AG04449 (cell line): ENCODE results near the gene PRR3.

ENCODE experiments used
- CTCF ChIA-PET: fragments of 350-600 bp; formaldehyde crosslinking; extraction: SDS; loops from one replicate; lab custom pipeline; 2021; ENCODE audit warnings: antibody characterized with exemption; lab: Yijun Ruan, JAX
- POLR2A ChIA-PET: fragments of 400-600, 350-600 bp; formaldehyde crosslinking; extraction: SDS; loops from one replicate; lab custom pipeline; 2020; ENCODE audit warnings: antibody characterized with exemption, inconsistent platforms; lab: Yijun Ruan, JAX
- DNase-seq: peaks from one replicate; pipeline ENCODE4 v3.0.0-alpha.2; 2010; ENCODE audit warnings: low read depth, low spot score
- H3K4me3 ChIP-seq: 2 replicates; pipeline ENCODE4 v1.5.1; 2011; ENCODE audit warnings: low read depth, mild to moderate bottlenecking, control low read depth, low read length
- TF ChIP-seq, protein P1 (sequence below): IDR thresholded peaks from one replicate; pipeline ENCODE4 v1.5.1; 2011; ENCODE audit warnings: mild to moderate bottlenecking, moderate library complexity, low read length, control low read depth, inconsistent platforms; ENCODE audit not compliant: insufficient read depth; ENCODE audit errors: missing control alignments

PRR3 gene

DNA sequence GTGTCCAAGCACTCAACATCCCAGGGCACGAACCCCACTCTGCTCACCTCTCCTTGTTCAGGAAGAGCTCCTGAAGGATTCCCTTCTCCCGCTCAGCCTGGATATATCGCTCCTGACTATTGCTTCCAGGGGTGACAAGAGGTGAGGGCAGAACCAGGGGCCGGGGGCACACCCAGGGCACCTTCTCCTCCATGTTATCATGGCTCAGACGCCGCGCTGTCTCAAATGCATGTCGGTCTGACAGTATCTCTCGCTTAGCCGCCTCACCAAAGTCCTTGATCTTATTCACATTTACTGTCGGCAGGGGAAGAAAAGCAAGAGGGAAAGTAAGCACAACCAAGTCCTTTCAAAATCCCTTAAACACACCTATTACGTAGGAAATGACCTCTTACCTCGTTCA lies 46.9 kb downstream of the PRR3 start:
- H3K4me3 ChIP-seq = no peak overlapping the region
- CTCF ChIA-PET = interaction anchor here (1.8 kb wide), 1 partner anchor 10 kb away, joined by 7 read pairs; no protein-coding TSS in a partner anchor
- TF ChIP-seq, protein P1, sequence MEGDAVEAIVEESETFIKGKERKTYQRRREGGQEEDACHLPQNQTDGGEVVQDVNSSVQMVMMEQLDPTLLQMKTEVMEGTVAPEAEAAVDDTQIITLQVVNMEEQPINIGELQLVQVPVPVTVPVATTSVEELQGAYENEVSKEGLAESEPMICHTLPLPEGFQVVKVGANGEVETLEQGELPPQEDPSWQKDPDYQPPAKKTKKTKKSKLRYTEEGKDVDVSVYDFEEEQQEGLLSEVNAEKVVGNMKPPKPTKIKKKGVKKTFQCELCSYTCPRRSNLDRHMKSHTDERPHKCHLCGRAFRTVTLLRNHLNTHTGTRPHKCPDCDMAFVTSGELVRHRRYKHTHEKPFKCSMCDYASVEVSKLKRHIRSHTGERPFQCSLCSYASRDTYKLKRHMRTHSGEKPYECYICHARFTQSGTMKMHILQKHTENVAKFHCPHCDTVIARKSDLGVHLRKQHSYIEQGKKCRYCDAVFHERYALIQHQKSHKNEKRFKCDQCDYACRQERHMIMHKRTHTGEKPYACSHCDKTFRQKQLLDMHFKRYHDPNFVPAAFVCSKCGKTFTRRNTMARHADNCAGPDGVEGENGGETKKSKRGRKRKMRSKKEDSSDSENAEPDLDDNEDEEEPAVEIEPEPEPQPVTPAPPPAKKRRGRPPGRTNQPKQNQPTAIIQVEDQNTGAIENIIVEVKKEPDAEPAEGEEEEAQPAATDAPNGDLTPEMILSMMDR = no peak
- no peak for DNase-seq
- POLR2A ChIA-PET = interaction anchor here (1.0 to 2.8 kb wide), 2 partner anchors 9 to 11 kb away, joined by 4 to 11 read pairs; no protein-coding TSS in a partner anchor

DNA sequence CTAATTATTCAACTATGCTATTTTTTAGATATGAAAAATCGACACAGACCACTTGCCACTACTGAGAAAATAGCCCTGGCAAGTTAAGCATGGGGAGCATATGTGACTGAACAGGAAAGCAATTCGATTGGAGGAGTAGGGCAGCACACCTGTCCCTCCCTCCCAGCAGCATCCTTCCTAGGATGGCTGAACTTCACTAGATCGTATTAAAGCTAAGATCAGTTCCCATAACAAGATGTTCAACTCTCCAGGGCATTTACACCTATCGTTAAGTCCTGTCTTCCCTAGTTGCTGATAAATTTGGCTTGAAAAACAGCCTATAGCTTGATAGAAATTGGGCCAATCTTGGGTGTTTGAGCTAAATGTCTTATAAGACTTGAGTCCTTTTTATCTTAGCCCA lies 53.0 kb downstream of the PRR3 start:
- CTCF ChIA-PET = interaction anchor here (1.2 to 1.6 kb wide), 2 partner anchors 9 to 13 kb away, joined by 7 to 13 read pairs; no protein-coding TSS in a partner anchor
- TF ChIP-seq, protein P1 = no peak
- DNase-seq = no peak
- POLR2A ChIA-PET = interaction anchor here (1.0 kb wide), 2 partner anchors 9 to 12 kb away, joined by 3 to 4 read pairs; no protein-coding TSS in a partner anchor
- H3K4me3 ChIP-seq = no peak overlapping the region

DNA sequence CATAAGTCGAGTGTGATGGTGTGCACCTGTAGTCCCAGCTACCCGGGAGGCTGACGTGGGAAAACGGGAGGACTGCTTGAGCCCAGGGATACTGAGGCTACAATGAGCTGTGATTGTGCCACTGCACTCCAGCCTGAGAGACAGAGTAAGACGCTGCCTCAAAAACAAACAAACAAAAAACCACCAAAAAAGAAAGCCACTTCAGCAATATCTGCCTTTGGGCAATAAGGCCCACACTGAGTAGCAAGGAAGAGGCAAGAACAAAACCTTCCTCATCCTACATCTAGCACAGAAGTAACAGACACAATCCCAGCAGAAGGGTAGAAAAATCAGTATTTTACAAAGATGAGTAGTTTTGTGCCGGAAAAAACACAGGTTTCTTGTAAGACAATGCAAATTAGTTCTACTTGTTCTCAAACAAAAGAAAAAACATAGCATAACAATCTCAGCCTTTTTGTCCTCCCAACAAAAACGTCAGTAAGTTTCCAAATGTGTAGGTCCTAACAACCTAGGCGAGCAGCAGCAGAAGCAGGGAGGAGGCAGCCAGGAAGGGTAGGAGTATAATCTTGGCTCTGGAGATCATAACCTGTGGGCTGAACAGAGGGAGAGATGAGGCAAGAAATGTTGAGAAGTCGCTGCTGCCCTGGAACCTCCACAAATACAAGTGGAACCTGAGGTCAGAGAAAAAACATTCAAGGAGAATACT lies 54.2 kb downstream of the PRR3 start:
- ChIA-PET CTCF (interaction anchor here (1.2 to 1.7 kb wide), 4 partner anchors 11 to 111 kb away, joined by 4 to 13 read pairs (median 6); no protein-coding TSS in a partner anchor), POLR2A (interaction anchor here (0.5 to 3.0 kb wide), 3 partner anchors 14 to 170 kb away, joined by 3 to 20 read pairs (median 3); no protein-coding TSS in a partner anchor)
- TF ChIP-seq, protein P1 = no peak
- H3K4me3 ChIP-seq = no peak overlapping the region
- DNase-seq = no peak

DNA sequence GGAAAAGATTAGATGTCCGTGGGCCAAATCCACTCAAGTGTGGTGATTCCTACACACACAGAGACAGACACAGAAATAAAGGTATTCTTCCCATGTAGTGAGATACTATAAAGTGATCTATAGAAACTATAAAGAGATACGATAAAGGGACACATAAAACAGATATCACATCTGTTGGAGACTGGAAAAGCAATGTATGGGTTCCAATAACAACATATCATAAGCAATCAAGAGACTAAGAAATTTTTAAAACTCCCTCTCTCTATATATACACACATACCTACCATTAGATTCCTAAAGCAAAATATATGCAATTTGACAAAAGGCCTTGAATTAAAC lies 54.7 kb downstream of the PRR3 start:
- TF ChIP-seq, protein P1 = no peak
- ChIA-PET POLR2A (interaction anchor here (2.3 to 3.0 kb wide), 2 partner anchors 7 to 15 kb away, joined by 11 to 20 read pairs; no protein-coding TSS in a partner anchor), CTCF (interaction anchor here (0.9 to 4.1 kb wide), 7 partner anchors 14 to 470 kb away, joined by 3 to 28 read pairs (median 5); no protein-coding TSS in a partner anchor)
- H3K4me3 ChIP-seq = no peak overlapping the region
- DNase-seq = no peak

DNA sequence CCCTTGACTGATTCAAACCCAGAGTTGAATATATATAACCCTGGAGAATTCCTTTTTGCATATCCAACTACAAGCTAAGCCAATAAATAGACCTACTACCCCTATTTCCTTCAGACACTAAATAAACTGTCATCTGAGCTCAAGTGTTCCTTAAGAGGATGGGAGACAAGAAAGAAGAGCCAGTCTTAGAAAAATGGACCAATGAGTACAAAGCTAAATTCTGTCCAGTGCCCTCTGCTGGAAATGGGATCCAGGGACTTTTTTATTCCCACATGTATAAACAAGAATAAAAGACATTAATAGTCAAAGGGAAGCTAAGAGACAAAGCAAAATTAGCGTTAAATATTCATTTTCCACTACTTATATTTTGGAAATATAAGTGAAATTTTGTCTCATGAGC lies 55.1 kb downstream of the PRR3 start:
- TF ChIP-seq, protein P1 = peak; percentile 10
- ChIA-PET POLR2A (interaction anchor here (0.8 to 3.0 kb wide), 5 partner anchors 8 to 75 kb away, joined by 3 to 20 read pairs (median 4); no protein-coding TSS in a partner anchor), CTCF (interaction anchor here (0.9 to 4.1 kb wide), 7 partner anchors 14 to 470 kb away, joined by 3 to 28 read pairs (median 5); no protein-coding TSS in a partner anchor)
- DNase-seq = no peak
- no peak overlapping the region for H3K4me3 ChIP-seq
